SJSA1 (cell line): ENCODE measurements around the gene SYT1. TPM values are rescaled to one million over a fixed set of nuclear protein-coding genes. Genes with fewer than 3 reads are reported as not detected.

Experiments used
- DNase-seq, 2 experiments: peaks; one replicate each; pipeline ENCODE4 v3.0.0-alpha.2; 2015 to 2020; ENCODE audit warnings: low spot score in 2 of 2, low read depth in 1 of 2
- H3K27ac ChIP-seq: fragments of 250-450 bp; sonication (Bioruptor Pico); 2 replicates; pipeline ENCODE4 v1.5.1; 2020; ENCODE audit warnings: mild to moderate bottlenecking, moderate library complexity
- H3K27me3 ChIP-seq: fragments of 250-450 bp; sonication (Bioruptor Pico); replicated peaks from 2 replicates; pipeline ENCODE4 v1.5.1; 2020; ENCODE audit warnings: mild to moderate bottlenecking, moderate library complexity
- H3K36me3 ChIP-seq: fragments of 250-450 bp; sonication (Bioruptor Pico); 2 replicates; pipeline ENCODE4 v1.5.1; 2020; ENCODE audit warnings: mild to moderate bottlenecking
- H3K4me1 ChIP-seq: fragments of 250-450 bp; sonication (Bioruptor Pico); replicated peaks from 2 replicates; pipeline ENCODE4 v1.6.1; 2021; ENCODE audit warnings: mild to moderate bottlenecking
- H3K4me3 ChIP-seq: fragments of 250-450 bp; sonication (Bioruptor Pico); 2 replicates; pipeline ENCODE4 v1.5.1; 2020; ENCODE audit warnings: mild to moderate bottlenecking
- H3K9me3 ChIP-seq: fragments of 250-450 bp; sonication (Bioruptor Pico); replicated peaks from 2 replicates; pipeline ENCODE4 v1.5.1; 2020; ENCODE audit warnings: mild to moderate bottlenecking
- total RNA-seq: library from RNA; depleted of rRNA; stranded (reverse); fragments of >200 nt; shearing (Covaris generic); gene quantifications from 2 replicates; pipeline ENCODE4 v1.2.3, GENCODE V29; 2014

SYT1 gene
- total RNA-seq, 1 experiment from 2014 or later: 31.9 TPM

GRCh38 chr12:78871566-78871965 is 7.0 kb downstream of the SYT1 start:
- Histone ChIP-seq H3K36me3 (0 out of 2 replicates have a peak, but pooled peaks cover 3% of the 10 kb centered on the region), H3K4me3 (no peak overlapping the region), H3K27ac (no peak overlapping the region), H3K27me3 (no peaks in the 10 kb centered on the region), H3K9me3 (no peaks in the 10 kb centered on the region), H3K4me1 (peaks cover 24% of the 10 kb centered on the region; the same call in 1 of the 2 replicates)
- no peak for DNase-seq

DNA sequence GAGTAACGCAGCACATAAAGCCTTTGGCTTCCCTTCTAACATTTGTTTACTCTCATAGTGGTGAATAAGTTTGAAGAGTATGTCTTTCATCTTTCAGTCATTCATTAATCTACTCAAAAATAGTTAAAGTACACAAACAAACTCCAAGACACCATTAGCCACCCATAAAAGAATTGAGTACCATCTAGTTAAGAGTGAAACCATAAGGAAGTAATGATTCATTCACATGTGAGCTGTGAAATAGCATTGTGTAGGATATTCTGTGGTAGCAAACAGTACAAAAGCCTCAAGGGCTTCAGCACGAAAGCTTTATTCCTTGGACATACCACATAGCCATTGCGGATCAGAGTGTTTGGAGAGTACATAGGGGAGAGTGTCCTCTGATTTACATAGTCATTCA is 13.9 kb downstream of the SYT1 start:
- Histone ChIP-seq H3K27ac (peak overlapping the region; percentile 87), H3K4me1 (peaks cover 50% of the 10 kb centered on the region), H3K27me3 (no peaks in the 10 kb centered on the region), H3K36me3 (peaks cover 16% of the 10 kb centered on the region), H3K9me3 (no peaks in the 10 kb centered on the region), H3K4me3 (no peak overlapping the region)
- peak; percentile 55 to 88 for DNase-seq

GRCh38 chr12:78878866-78879265 is 14.3 kb downstream of the SYT1 start:
- H3K36me3 ChIP-seq: peaks cover 16% of the 10 kb centered on the region

GRCh38 chr12:78880078-78880477 is 15.5 kb downstream of the SYT1 start:
- peak; percentile 51 to 86 for DNase-seq
- no peak overlapping the region for H3K4me3 ChIP-seq
- H3K27ac ChIP-seq: peak overlapping the region; percentile 87
- H3K9me3 ChIP-seq: no peaks in the 10 kb centered on the region
- H3K4me1 ChIP-seq: peaks cover 48% of the 10 kb centered on the region
- H3K36me3 ChIP-seq: peaks cover 13% of the 10 kb centered on the region
- no peaks in the 10 kb centered on the region for H3K27me3 ChIP-seq

More at GRCh38 chr12:78878866-78879265, 14.3 kb downstream of the SYT1 start:
- no peaks in the 10 kb centered on the region for H3K9me3 ChIP-seq
- DNase-seq: no peak
- peaks cover 48% of the 10 kb centered on the region for H3K4me1 ChIP-seq
- no peak overlapping the region for H3K4me3 ChIP-seq
- H3K27me3 ChIP-seq: no peaks in the 10 kb centered on the region
- peak overlapping the region; percentile 87 for H3K27ac ChIP-seq

DNA sequence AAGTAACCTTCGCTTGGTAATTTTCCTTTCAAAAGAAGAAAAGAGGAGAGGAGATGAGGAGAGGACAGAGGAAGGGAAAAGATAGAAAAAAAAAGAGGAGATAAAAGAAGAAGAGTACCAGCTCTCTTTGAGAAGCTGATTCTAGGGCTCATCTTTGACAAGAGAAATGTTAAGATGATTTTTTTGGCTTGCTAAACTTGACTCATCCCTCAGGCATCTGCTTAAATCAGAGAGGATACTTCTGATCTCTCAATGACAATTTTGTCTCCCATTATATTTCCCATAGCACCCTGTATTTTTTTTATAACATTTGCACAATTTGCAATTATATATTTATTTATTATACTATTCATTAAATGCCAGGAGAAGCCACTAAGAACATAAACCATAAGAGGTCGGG is 17.1 kb downstream of the SYT1 start:
- H3K27ac ChIP-seq: peak overlapping the region; percentile 87
- DNase-seq: peak in 1 of 2 experiments; percentile 60
- H3K27me3 ChIP-seq: no peaks in the 10 kb centered on the region
- H3K9me3 ChIP-seq: no peaks in the 10 kb centered on the region
- no peak overlapping the region for H3K4me3 ChIP-seq
- H3K36me3 ChIP-seq: peaks cover 18% of the 10 kb centered on the region
- H3K4me1 ChIP-seq: peaks cover 62% of the 10 kb centered on the region

DNA sequence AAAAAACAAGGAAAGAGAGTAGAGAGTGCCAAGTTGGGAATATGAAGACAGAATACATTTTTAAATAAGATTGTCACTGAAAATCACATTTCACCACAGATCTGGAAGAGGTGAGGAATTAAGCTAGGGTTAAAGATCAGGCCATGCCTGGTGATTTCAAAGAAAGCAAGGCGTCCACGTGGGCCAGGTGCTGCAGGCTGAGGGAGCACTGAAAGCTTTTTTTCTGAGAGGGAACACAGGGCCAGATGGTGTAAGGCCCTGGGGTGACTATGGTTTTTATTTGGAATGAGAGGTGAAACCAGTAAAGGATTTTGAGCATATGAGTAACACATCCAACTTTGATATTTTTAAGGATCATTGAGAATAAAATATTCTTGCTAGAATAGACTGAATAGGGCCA is 20.9 kb downstream of the SYT1 start:
- Histone ChIP-seq H3K36me3 (peaks cover 4% of the 10 kb centered on the region; the same call in 1 of the 2 replicates), H3K4me3 (no peak overlapping the region), H3K27me3 (no peaks in the 10 kb centered on the region), H3K27ac (peak overlapping the region; percentile 94), H3K4me1 (peaks cover 47% of the 10 kb centered on the region), H3K9me3 (no peaks in the 10 kb centered on the region)
- no peak for DNase-seq

DNA sequence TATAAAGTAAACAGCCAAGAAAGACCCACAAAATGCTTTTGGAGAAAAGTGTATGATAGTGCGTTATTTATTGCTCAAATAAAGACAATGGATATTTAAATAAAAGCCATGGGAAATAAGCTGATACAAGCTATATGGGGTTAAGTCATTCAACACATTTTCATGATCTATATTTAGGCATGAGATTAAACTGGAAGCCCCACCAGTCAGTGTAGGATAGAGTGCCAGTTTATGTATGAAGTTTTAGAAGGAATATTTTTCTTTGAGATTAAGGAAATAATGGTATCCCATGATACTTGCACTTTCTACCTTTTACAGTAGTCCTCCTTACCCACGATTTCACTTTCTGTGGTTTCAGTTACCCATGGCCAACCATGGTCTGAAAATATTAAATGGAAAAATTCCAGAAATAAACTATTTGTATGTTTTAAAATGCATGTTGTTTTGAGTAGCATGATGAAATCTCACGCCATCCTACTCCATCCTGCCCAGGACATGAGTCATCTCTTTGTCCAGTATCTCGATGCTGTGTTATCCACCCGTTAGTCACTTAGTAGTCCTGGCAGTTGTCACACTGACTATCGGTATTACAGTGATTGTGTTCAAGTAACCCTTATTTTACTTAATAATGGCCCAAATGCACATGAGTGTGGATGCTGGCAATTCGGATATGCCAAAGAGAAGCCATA is 22.3 kb downstream of the SYT1 start:
- peak; percentile 78 to 83 for DNase-seq
- H3K36me3 ChIP-seq: peaks cover 4% of the 10 kb centered on the region; the same call in 1 of the 2 replicates
- no peaks in the 10 kb centered on the region for H3K9me3 ChIP-seq
- peaks cover 33% of the 10 kb centered on the region for H3K4me1 ChIP-seq
- peak overlapping the region; percentile 94 for H3K27ac ChIP-seq
- no peak overlapping the region for H3K4me3 ChIP-seq
- no peaks in the 10 kb centered on the region for H3K27me3 ChIP-seq

GRCh38 chr12:78887444-78887843 is 22.9 kb downstream of the SYT1 start:
- peaks cover 29% of the 10 kb centered on the region for H3K4me1 ChIP-seq
- peaks cover 4% of the 10 kb centered on the region; the same call in 1 of the 2 replicates for H3K36me3 ChIP-seq
- DNase-seq: no peak
- H3K4me3 ChIP-seq: no peak overlapping the region
- no peaks in the 10 kb centered on the region for H3K9me3 ChIP-seq
- H3K27ac ChIP-seq: peak overlapping the region; percentile 94
- no peaks in the 10 kb centered on the region for H3K27me3 ChIP-seq

DNA sequence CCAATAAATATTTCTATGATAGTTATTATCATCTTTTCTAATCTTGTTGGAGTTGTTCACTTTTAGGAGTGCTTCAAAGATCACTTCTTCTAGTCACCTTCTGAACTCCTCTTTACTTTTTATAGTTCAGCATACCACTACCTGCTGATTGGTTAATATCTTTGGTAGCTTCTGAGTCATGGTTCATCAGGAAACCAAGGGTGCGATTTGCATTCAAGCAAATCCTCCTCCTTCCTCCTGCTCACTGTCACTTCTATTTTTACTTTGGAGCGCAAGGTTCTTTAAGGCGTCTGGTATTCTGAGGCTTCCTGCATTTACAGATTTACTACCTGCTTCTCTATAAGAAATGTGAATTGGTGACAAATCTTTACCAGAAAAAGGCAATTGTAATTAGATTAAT is 24.0 kb downstream of the SYT1 start:
- no peaks in the 10 kb centered on the region for H3K9me3 ChIP-seq
- H3K27me3 ChIP-seq: no peaks in the 10 kb centered on the region
- peaks cover 4% of the 10 kb centered on the region; the same call in 1 of the 2 replicates for H3K36me3 ChIP-seq
- DNase-seq: no peak
- peaks cover 29% of the 10 kb centered on the region for H3K4me1 ChIP-seq
- no peak overlapping the region for H3K4me3 ChIP-seq
- peak overlapping the region; percentile 8; the same call in 1 of the 2 replicates for H3K27ac ChIP-seq

- Histone ChIP-seq H3K27me3 (no peaks in the 10 kb centered on the region), H3K27ac (no peak overlapping the region), H3K36me3 (peaks cover 4% of the 10 kb centered on the region; the same call in 1 of the 2 replicates)
These were observed 27.2 kb downstream of the SYT1 start for GRCh38 chr12:78891646-78892353.

GRCh38 chr12:78898416-78898815 is 33.8 kb downstream of the SYT1 start:
- no peaks in the 10 kb centered on the region for H3K27me3 ChIP-seq
- H3K9me3 ChIP-seq: no peaks in the 10 kb centered on the region
- no peak overlapping the region for H3K4me3 ChIP-seq
- peaks cover 13% of the 10 kb centered on the region for H3K4me1 ChIP-seq
- no peak overlapping the region for H3K27ac ChIP-seq
- DNase-seq: no peak
- H3K36me3 ChIP-seq: peaks cover 14% of the 10 kb centered on the region

More at GRCh38 chr12:78891646-78892353, 27.2 kb downstream of the SYT1 start:
- no peak overlapping the region for H3K4me3 ChIP-seq
- peaks cover 14% of the 10 kb centered on the region for H3K4me1 ChIP-seq
- no peak for DNase-seq
- H3K9me3 ChIP-seq: no peaks in the 10 kb centered on the region

- Histone ChIP-seq H3K4me3 (no peak overlapping the region), H3K9me3 (no peaks in the 10 kb centered on the region), H3K4me1 (peaks cover 31% of the 10 kb centered on the region), H3K27me3 (no peaks in the 10 kb centered on the region), H3K36me3 (0 out of 2 replicates have a peak, but pooled peaks cover 3% of the 10 kb centered on the region), H3K27ac (no peak overlapping the region)
- DNase-seq: no peak
These were observed 50.3 kb downstream of the SYT1 start for GRCh38 chr12:78914859-78915331.

GRCh38 chr12:78916845-78917480 is 52.4 kb downstream of the SYT1 start:
- peaks cover 31% of the 10 kb centered on the region for H3K4me1 ChIP-seq
- no peaks in the 10 kb centered on the region for H3K9me3 ChIP-seq
- no peaks in the 10 kb centered on the region for H3K27me3 ChIP-seq
- 0 out of 2 replicates have a peak, but pooled peaks cover 3% of the 10 kb centered on the region for H3K36me3 ChIP-seq
- H3K4me3 ChIP-seq: no peak overlapping the region
- peak overlapping the region; percentile 88 for H3K27ac ChIP-seq
- peak; percentile 87 to 94 for DNase-seq
